GM12801 (cell line): ENCODE results near the gene EIF3M.

Experiments
- CTCF ChIP-seq: IDR thresholded peaks from one replicate; pipeline ENCODE4 v1.5.1; 2011; ENCODE audit warnings: control low read depth; ENCODE audit not compliant: insufficient read length; ENCODE audit errors: extremely low read depth

EIF3M gene

GRCh38 chr11:32594272-32594671 lies 10.6 kb downstream of the EIF3M start:
- no peak for TF ChIP-seq CTCF

DNA sequence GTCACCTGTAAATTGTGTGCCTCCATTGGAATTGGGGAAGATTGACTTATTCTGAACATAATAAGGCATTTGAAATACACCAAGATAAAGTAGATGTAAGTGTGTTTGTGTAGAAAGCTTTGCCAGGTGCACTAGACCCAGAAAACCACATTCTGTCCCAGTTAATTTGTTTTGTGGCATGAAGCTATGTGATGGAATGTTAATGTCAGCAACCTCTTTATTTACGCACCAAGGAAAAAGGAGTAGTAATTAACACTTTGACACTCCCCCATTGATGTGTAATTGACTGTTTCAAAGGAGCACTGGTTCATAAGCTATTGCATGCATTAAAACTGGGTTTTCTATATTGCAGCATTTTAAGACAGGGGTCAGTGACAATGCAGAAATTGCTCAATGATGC lies 14.3 kb downstream of the EIF3M start:
- no peak for TF ChIP-seq CTCF

- no peak for TF ChIP-seq CTCF
These were observed 19.2 kb downstream of the EIF3M start for GRCh38 chr11:32602657-32603415.

DNA sequence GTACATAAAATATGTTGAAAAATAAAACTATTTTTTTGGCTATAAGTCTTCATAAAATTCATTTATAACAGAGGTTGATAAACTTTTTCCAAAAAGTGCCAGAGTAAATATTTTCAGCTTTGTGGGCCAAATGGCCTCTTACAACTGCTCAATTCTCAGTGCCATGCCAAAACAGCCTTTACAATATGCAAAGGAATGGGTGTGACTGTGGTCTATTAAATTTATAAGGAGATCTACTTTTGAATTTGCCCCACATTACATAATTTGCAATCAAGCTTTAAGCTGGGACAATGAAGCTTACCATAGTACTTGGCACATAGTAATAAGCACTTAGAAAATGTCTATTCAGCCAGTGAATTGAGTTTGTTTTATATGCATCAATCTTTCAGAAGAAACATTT lies 22.6 kb downstream of the EIF3M start:
- no peak for TF ChIP-seq CTCF

GRCh38 chr11:32610797-32611352 lies 27.2 kb downstream of the EIF3M start:
- TF ChIP-seq CTCF, result no peak

DNA sequence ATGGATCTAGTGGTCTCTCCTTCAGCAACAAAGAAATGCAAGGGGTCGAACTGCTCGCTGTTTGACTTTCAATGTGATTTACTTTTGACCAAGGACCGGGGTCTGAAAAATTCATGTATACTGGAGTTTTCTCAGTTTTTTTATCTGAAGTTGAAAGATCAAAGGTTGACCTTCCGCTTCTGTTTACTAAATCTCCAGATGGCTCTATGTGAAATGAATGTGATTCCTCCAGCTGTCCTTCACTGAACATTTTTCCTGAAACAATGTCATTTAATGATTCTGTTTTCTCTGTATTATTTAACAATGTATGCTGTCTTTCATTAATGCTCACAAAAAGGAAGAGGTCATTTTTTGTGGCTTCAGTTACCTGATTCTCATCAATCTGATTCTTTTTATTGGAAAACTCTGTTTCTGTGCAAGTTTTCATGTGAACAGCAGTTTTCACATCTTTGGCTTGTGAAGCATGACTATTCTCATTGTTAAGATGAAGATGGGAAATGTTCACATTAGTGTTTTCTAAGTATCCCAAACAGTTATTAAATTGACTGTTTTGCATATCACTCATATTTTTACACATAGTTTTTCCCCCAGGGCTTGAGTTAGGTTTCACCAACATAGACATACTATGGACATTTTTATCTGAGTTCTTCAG lies 30.0 kb downstream of the EIF3M start:
- TF ChIP-seq CTCF, result no peak

DNA sequence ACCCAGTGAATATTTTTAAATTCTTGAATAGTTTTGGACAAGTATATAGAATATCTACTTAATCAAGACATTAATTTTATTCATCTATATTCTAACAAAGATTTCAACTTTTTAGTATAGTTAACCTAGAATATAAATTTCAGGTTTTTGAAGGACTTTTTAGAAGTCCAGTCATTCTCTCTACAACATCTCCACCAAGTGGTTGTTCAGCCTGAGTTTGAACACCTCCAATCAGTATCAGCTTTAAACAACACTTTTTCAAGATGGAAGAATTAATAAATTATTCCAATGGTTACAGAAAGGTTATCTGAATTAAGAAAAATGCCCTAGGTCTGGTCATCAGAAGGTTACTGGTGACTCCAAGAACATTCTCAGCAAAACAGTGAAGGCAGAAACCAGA lies 31.8 kb downstream of the EIF3M start:
- TF ChIP-seq CTCF, result no peak
